ENCODE measurements around the gene PSME1.

DNA sequence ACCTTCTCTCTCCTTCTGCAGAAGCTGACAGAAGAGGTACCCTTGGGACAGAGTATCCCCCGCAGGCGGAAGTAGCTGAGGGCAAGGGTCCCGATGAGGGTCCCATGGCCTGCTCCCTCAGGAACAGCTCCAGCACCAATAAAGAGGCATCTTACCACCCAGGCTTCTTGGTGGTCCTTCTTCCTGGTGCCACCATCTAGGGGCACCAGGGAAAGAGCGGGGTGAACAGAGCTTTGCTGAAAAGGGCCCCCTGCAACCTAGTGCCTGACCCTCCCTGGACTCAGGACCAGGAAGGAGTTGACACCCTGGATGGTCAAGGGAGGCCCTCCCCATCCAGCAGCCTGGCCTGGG, 24.5 kb downstream of the PSME1 start:
- TF ChIP-seq POLR2A (IDR thresholded peaks at IDR 0.05; ENCODE audit: low read length) (no peak), CTCF (IDR thresholded peaks at IDR 0.05) (no peak), HDAC2 (IDR thresholded peaks at IDR 0.05) (no peak), HOXB13 (CRISPR knock-in tag; IDR thresholded peaks at IDR 0.05; ENCODE audit: low read depth) (no peak), JUN (IDR thresholded peaks at IDR 0.05) (no peak), CHD2 (IDR thresholded peaks at IDR 0.05; ENCODE audit: low read length, partially characterized antibody) (no peak), POLR2AphosphoS2 (conservative IDR thresholded peaks at IDR 0.05; ENCODE audit: low read length) (no peak), CEBPB (IDR thresholded peaks at IDR 0.05) (no peak), FOXS1 (CRISPR knock-in tag; IDR thresholded peaks at IDR 0.05) (no peak), EHMT2 (IDR thresholded peaks at IDR 0.05; ENCODE audit: low read depth) (no peak), ESRRA (IDR thresholded peaks at IDR 0.05; ENCODE audit: borderline replicate concordance, low read length) (no peak), HOXA7 (CRISPR knock-in tag; IDR thresholded peaks at IDR 0.05) (no peak)
- TF ChIP-seq, protein P1, sequence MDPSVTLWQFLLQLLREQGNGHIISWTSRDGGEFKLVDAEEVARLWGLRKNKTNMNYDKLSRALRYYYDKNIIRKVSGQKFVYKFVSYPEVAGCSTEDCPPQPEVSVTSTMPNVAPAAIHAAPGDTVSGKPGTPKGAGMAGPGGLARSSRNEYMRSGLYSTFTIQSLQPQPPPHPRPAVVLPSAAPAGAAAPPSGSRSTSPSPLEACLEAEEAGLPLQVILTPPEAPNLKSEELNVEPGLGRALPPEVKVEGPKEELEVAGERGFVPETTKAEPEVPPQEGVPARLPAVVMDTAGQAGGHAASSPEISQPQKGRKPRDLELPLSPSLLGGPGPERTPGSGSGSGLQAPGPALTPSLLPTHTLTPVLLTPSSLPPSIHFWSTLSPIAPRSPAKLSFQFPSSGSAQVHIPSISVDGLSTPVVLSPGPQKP (IDR thresholded peaks at IDR 0.05; ENCODE audit: low read depth, low read length), result no peak

Measured in A549 (cell line).